GM23338 (cell line): ENCODE data around the gene DTX4. TPM values are rescaled to one million over a fixed set of nuclear protein-coding genes. Genes with fewer than 3 reads are reported as not detected.

ENCODE experiments used
- ATAC-seq: fragments of 200-7000 bp; cut with Tn5 transposase; 3 replicates; pipeline ENCODE4 v1.9.1; 2020
- DNase-seq: peaks from one replicate; pipeline ENCODE4 v3.0.0-alpha.2; 2015; ENCODE audit warnings: low spot score
- H2AFZ ChIP-seq: fragments of 200-600 bp; sonication (generic); 2 replicates; pipeline ENCODE4 v1.8.0; 2016; ENCODE audit warnings: antibody characterized with exemption, mild to moderate bottlenecking, moderate library complexity
- H3F3A ChIP-seq: fragments of 200-600 bp; sonication (generic); replicated peaks from 2 replicates; pipeline ENCODE4 v1.8.0; 2017; ENCODE audit warnings: antibody characterized with exemption, mixed run types, low read depth
- H3K27ac ChIP-seq: fragments of 200-600 bp; sonication (generic); 2 replicates; pipeline ENCODE4 v1.6.1; 2016; ENCODE audit warnings: low read depth
- H3K27me3 ChIP-seq: fragments of 200-600 bp; sonication (generic); 2 replicates; pipeline ENCODE4 v1.8.0; 2016; ENCODE audit warnings: mild to moderate bottlenecking, mixed run types, moderate library complexity; ENCODE audit not compliant: insufficient read depth
- H3K36me3 ChIP-seq: fragments of 200-600 bp; sonication (generic); 2 replicates; pipeline ENCODE4 v1.8.0; 2016; ENCODE audit warnings: mild to moderate bottlenecking; ENCODE audit not compliant: insufficient read depth
- H3K4me1 ChIP-seq: fragments of 200-600 bp; sonication (generic); 2 replicates; pipeline ENCODE4 v1.8.0; 2016; ENCODE audit warnings: mild to moderate bottlenecking, moderate library complexity; ENCODE audit not compliant: insufficient read depth
- H3K4me2 ChIP-seq: fragments of 200-600 bp; sonication (generic); 2 replicates; pipeline ENCODE4 v1.7.1; 2017; ENCODE audit warnings: mixed run types
- H3K4me3 ChIP-seq: fragments of 200-600 bp; sonication (generic); 2 replicates; pipeline ENCODE4 v1.6.1; 2016; ENCODE audit warnings: mixed run types
- H3K79me2 ChIP-seq: fragments of 200-600 bp; sonication (generic); replicated peaks from 2 replicates; pipeline ENCODE4 v1.8.0; 2017; ENCODE audit warnings: mild to moderate bottlenecking; ENCODE audit not compliant: insufficient read depth
- H3K9me2 ChIP-seq: fragments of 200-600 bp; sonication (generic); 2 replicates; pipeline ENCODE4 v1.8.0; 2017; ENCODE audit not compliant: insufficient read depth
- H4K20me1 ChIP-seq: fragments of 200-600 bp; sonication (generic); replicated peaks from 2 replicates; pipeline ENCODE4 v1.8.0; 2017; ENCODE audit warnings: mild to moderate bottlenecking; ENCODE audit not compliant: insufficient read depth
- H3K27ac Mint-ChIP-seq: 2 replicates; pipeline ENCODE4 v1.8.0; 2020; ENCODE audit warnings: inconsistent platforms, mild to moderate bottlenecking, moderate library complexity, mixed read lengths
- H3K27me3 Mint-ChIP-seq: 3 replicates; pipeline ENCODE4 v1.8.0; 2022; ENCODE audit warnings: low read depth, mild to moderate bottlenecking, moderate library complexity, mixed read lengths, inconsistent platforms; ENCODE audit not compliant: insufficient read depth, poor library complexity
- H3K36me3 Mint-ChIP-seq: 3 replicates; pipeline ENCODE4 v1.8.0; 2021; ENCODE audit warnings: low read depth, mild to moderate bottlenecking, inconsistent platforms, moderate library complexity, mixed read lengths
- H3K4me1 Mint-ChIP-seq: 3 replicates; pipeline ENCODE4 v1.8.0; 2020; ENCODE audit warnings: mild to moderate bottlenecking, inconsistent platforms, mixed read lengths
- H3K4me3 Mint-ChIP-seq: 3 replicates; pipeline ENCODE4 v1.8.0; 2021; ENCODE audit warnings: moderate library complexity, mild to moderate bottlenecking, inconsistent platforms, mixed read lengths
- H3K9me3 Mint-ChIP-seq: 3 replicates; pipeline ENCODE4 v1.8.0; 2020; ENCODE audit warnings: moderate library complexity, mild to moderate bottlenecking, inconsistent platforms, mixed read lengths
- EZH2 ChIP-seq: fragments of 200-600 bp; sonication (generic); IDR thresholded peaks from one replicate; pipeline ENCODE4 v1.8.0; 2017; ENCODE audit warnings: antibody characterized with exemption, mild to moderate bottlenecking, low read depth; ENCODE audit not compliant: unreplicated experiment
- JUNB ChIP-seq: IDR thresholded peaks from one replicate; pipeline ENCODE4 v1.6.1; 2016; ENCODE audit warnings: antibody characterized with exemption; ENCODE audit not compliant: unreplicated experiment
- NANOG ChIP-seq: IDR thresholded peaks from 2 replicates; pipeline ENCODE4 v1.6.1; 2016; ENCODE audit warnings: antibody characterized with exemption, borderline replicate concordance
- long read RNA-seq: library from polyadenylated mRNA; unstranded; transcript quantifications from one replicate; pipeline ENCODE4 v2.0.0, GENCODE V29; 2020; ENCODE audit not compliant: unreplicated experiment
- polyA plus RNA-seq: library from polyadenylated mRNA; unstranded; fragments of >200 nt; fragmentation: Nextera tagmentation; extraction: Ambion mirVana; gene quantifications from 2 replicates; pipeline ENCODE4 v1.2.1, GENCODE V29; 2016
- total RNA-seq: library from RNA; depleted of rRNA; stranded (reverse); fragments of >200 nt; shearing (Covaris generic); gene quantifications from 2 replicates; pipeline ENCODE4 v1.2.3, GENCODE V29; 2014; rRNA removed
- TF ChIP-seq, protein P1 (sequence below), 2 experiments: fragments of 200-600 bp in 1 of 2; sonication (generic) in 1 of 2; conservative IDR thresholded peaks; 2 replicates each; pipeline versions ENCODE4 v1.5.1 to v1.6.1; 2016 to 2017; ENCODE audit warnings: antibody characterized with exemption in 2 of 2, low read depth in 2 of 2, mild to moderate bottlenecking in 2 of 2, moderate library complexity in 1 of 2
- TF ChIP-seq, protein P2 (sequence below): IDR thresholded peaks from 2 replicates; pipeline ENCODE4 v1.6.1; 2016; ENCODE audit warnings: antibody characterized with exemption
- TF ChIP-seq, protein P3 (sequence below): IDR thresholded peaks from one replicate; pipeline ENCODE4 v1.6.1; 2018; ENCODE audit warnings: antibody characterized with exemption; ENCODE audit not compliant: unreplicated experiment

The DTX4 gene
- total RNA-seq (13.8 and 14.7 TPM in 2 replicates), polyA plus RNA-seq (4.2 and 4.3 TPM in 2 replicates)
- long read RNA-seq, partial matches to known transcripts = 0 of 3 reads
- long read RNA-seq, other reads (novel, unspliced or antisense) = 3 of 3 reads

DNA sequence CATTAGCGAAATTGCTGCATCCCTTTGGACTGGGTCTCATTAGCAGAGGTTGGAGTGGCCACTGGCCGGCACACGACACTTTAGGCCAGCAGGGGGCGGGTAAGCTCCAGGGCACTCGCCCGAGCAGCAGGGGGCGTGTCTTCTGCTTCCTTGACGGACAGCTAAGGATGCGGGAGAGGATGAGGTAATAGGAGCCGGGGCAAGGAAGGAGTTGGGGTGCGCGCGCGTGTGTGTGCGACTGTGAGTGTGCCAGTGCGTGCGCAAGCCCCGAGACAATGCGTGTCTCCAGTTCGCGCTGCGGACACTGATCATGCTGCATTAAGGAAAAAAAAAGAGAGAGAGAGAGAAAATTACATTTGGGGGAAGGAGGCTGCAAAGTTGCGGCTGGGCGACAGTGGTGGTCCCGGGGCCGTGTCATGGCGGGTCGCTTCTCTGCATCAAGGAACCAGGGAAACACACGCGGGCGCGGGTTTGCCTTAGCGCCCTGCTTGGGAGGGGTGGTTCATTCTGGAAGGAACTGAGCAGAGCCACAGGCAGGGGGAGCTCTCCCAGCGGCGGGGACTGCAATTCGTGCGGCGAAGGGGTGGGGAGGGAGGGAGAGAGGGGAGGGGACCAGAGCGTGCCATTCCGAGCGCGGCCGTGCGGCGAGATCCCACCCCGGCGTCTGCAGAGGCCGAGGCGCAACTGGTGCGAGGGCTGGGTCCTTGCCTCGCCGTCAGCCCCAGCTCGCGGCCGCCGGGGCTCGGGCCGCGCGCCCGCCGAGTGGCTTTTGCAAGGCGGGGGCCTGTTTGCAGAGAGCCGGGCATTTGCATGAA, at the start of gene DTX4:
Gene DTX4, plus strand, starts transcription at position 625 of the 815 bp plus-strand sequence. CDS start 464 bp downstream, outside the sequence.
- no peaks in the 10 kb centered on the region; the same call in 1 of the 2 replicates for H3K9me2 ChIP-seq
- peaks cover 13% of the 10 kb centered on the region for H3K4me1 ChIP-seq
- Mint-ChIP-seq H3K4me1 (peaks cover 23% of the 10 kb centered on the region), H3K4me3 (peak within 1 kb of the TSS; percentile 91), H3K27ac (peak within 1 kb of the TSS; percentile 78; the same call in 1 of the 2 replicates), H3K9me3 (no peaks in the 10 kb centered on the region), H3K27me3 (peaks cover 14% of the 10 kb centered on the region), H3K36me3 (peaks cover 4% of the 10 kb centered on the region; the same call in 2 of the 3 replicates)
- H3F3A ChIP-seq = peaks cover 5% of the 10 kb centered on the region; the same call in 1 of the 2 replicates
- ATAC-seq (peak; percentile 49), DNase-seq (peak; percentile 97)
- peak within 1 kb of the TSS; percentile 97 for H2AFZ ChIP-seq
- H3K4me2 ChIP-seq = peak within 1 kb of the TSS; percentile 99
- peak within 1 kb of the TSS; percentile 83 for H3K4me3 ChIP-seq
- TF ChIP-seq, protein P1, sequence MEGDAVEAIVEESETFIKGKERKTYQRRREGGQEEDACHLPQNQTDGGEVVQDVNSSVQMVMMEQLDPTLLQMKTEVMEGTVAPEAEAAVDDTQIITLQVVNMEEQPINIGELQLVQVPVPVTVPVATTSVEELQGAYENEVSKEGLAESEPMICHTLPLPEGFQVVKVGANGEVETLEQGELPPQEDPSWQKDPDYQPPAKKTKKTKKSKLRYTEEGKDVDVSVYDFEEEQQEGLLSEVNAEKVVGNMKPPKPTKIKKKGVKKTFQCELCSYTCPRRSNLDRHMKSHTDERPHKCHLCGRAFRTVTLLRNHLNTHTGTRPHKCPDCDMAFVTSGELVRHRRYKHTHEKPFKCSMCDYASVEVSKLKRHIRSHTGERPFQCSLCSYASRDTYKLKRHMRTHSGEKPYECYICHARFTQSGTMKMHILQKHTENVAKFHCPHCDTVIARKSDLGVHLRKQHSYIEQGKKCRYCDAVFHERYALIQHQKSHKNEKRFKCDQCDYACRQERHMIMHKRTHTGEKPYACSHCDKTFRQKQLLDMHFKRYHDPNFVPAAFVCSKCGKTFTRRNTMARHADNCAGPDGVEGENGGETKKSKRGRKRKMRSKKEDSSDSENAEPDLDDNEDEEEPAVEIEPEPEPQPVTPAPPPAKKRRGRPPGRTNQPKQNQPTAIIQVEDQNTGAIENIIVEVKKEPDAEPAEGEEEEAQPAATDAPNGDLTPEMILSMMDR (conservative IDR thresholded peaks at IDR 0.05; ENCODE audit: low read depth in 2 of 2) = peak; percentile 78 to 93
- TF ChIP-seq JUNB = no peak
- H3K27ac ChIP-seq = peak within 1 kb of the TSS; percentile 90; the same call in 1 of the 2 replicates
- 0 out of 2 replicates have a peak, but pooled peaks cover 7% of the 10 kb centered on the region for H4K20me1 ChIP-seq
- H3K79me2 ChIP-seq = peaks cover 13% of the 10 kb centered on the region
- H3K27me3 ChIP-seq = peaks cover 6% of the 10 kb centered on the region; the same call in 1 of the 2 replicates
- H3K36me3 ChIP-seq = no peaks in the 10 kb centered on the region

DNA sequence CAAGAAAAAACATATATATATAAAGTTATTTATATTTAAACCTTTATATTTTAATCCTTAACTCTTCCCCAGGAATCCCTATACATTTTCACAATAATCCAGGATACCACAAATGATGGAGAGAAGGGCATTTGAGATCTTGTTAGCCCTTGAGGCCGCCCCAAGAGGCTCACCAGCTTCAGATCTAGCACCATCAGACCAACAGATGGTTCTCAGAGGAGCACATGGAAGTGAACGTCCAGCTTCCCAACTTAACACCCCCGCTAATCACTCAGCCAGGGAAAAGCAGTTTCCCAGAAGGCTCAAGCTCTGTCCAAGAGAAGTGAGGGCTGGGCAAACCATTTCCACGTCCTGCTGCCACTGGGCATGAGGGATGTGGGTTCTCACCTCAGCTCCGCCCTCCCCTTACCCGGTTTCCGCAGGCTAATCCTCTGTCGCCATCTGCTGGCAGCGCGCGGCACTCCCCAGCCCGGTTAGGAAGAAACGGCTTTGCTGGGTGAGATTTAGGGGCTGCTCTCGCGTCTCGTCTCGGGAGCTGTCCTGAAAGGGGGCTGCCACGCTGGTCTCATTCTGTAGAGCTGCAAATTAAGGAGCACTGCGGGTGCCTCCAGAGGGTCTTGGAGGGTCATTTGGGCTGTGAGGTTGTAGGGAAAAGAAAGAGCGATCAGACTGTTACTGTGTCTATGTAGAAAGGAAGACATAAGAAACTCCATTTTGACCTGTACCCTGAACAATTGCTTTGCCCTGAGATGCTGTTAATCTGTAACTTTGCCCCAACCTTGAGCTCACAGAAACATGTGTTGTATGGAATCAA, 36.1 kb upstream of the DTX4 start:
- H3K4me3 Mint-ChIP-seq = peak overlapping the region; percentile 53; the same call in 2 of the 3 replicates
- H3K27ac ChIP-seq = no peak overlapping the region
- TF ChIP-seq, protein P2, sequence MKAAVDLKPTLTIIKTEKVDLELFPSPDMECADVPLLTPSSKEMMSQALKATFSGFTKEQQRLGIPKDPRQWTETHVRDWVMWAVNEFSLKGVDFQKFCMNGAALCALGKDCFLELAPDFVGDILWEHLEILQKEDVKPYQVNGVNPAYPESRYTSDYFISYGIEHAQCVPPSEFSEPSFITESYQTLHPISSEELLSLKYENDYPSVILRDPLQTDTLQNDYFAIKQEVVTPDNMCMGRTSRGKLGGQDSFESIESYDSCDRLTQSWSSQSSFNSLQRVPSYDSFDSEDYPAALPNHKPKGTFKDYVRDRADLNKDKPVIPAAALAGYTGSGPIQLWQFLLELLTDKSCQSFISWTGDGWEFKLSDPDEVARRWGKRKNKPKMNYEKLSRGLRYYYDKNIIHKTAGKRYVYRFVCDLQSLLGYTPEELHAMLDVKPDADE = no peak
- no peak for TF ChIP-seq EZH2
- TF ChIP-seq, protein P1 (conservative IDR thresholded peaks at IDR 0.05; ENCODE audit: low read depth in 2 of 2) = peak; percentile 97 to 98
- no peak for TF ChIP-seq NANOG
- TF ChIP-seq, protein P3, sequence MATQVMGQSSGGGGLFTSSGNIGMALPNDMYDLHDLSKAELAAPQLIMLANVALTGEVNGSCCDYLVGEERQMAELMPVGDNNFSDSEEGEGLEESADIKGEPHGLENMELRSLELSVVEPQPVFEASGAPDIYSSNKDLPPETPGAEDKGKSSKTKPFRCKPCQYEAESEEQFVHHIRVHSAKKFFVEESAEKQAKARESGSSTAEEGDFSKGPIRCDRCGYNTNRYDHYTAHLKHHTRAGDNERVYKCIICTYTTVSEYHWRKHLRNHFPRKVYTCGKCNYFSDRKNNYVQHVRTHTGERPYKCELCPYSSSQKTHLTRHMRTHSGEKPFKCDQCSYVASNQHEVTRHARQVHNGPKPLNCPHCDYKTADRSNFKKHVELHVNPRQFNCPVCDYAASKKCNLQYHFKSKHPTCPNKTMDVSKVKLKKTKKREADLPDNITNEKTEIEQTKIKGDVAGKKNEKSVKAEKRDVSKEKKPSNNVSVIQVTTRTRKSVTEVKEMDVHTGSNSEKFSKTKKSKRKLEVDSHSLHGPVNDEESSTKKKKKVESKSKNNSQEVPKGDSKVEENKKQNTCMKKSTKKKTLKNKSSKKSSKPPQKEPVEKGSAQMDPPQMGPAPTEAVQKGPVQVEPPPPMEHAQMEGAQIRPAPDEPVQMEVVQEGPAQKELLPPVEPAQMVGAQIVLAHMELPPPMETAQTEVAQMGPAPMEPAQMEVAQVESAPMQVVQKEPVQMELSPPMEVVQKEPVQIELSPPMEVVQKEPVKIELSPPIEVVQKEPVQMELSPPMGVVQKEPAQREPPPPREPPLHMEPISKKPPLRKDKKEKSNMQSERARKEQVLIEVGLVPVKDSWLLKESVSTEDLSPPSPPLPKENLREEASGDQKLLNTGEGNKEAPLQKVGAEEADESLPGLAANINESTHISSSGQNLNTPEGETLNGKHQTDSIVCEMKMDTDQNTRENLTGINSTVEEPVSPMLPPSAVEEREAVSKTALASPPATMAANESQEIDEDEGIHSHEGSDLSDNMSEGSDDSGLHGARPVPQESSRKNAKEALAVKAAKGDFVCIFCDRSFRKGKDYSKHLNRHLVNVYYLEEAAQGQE = no peak
- no peaks in the 10 kb centered on the region for H4K20me1 ChIP-seq
- peak overlapping the region; percentile 70; the same call in 1 of the 2 replicates for H3K4me2 ChIP-seq
- peak; percentile 88 for DNase-seq
- H3K9me3 Mint-ChIP-seq = peaks cover 37% of the 10 kb centered on the region
- peak overlapping the region; percentile 84; the same call in 1 of the 2 replicates for H2AFZ ChIP-seq
- H3K36me3 ChIP-seq = peaks cover 12% of the 10 kb centered on the region
- no peaks in the 10 kb centered on the region for H3K4me1 ChIP-seq
- H3K4me1 Mint-ChIP-seq = no peaks in the 10 kb centered on the region
- H3K27me3 ChIP-seq = no peaks in the 10 kb centered on the region
- no peak overlapping the region for H3K27ac Mint-ChIP-seq
- H3K27me3 Mint-ChIP-seq = peaks cover 2% of the 10 kb centered on the region
- no peaks in the 10 kb centered on the region for H3K79me2 ChIP-seq
- peaks cover 48% of the 10 kb centered on the region for H3K36me3 Mint-ChIP-seq
- no peak overlapping the region for H3K4me3 ChIP-seq
- ATAC-seq = peak; percentile 100
- no peaks in the 10 kb centered on the region for H3F3A ChIP-seq
- no peaks in the 10 kb centered on the region for H3K9me2 ChIP-seq
